ENCODE measurements around the gene HSPA8.

Gene HSPA8

DNA sequence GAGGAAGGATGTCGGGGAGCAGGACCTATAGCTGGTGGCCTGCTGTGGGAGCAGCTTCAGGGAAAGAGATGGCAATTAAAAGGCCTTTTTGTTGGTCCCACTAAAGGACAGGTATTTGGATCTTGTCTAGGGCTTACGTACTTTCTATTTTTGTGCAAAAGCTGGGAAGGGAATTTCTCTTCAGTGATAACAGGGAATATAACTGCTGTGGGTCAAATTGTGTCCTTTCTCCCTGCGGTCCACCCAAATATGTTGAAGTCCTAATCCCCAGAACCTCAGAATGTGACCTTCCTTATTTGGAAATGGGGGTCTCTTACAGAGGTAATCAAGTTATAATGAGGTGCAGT is 14.0 kb downstream of the HSPA8 start:
- no peak for DNase-seq
- no peak overlapping the region for H2AK5ac ChIP-seq (ENCODE audit: low read length, severe bottlenecking)
- H3K36me3 ChIP-seq (ENCODE audit: control insufficient read depth in 1 of 2, insufficient read depth in 2 of 2, low read depth in 1 of 2, low read length in 2 of 2): peaks cover 0 to 2% of the 10 kb centered on the region in 2 experiments
- no peak overlapping the region for H4K91ac ChIP-seq (ENCODE audit: low read length)
- H3K23ac ChIP-seq (ENCODE audit: low read length in 2 of 2): no peak overlapping the region
- no peak overlapping the region for H2BK12ac ChIP-seq (ENCODE audit: low read length in 2 of 2)
- H2BK15ac ChIP-seq (ENCODE audit: low read depth, poor library complexity, severe bottlenecking): no peak overlapping the region
- no peak overlapping the region for H3K9ac ChIP-seq (ENCODE audit: low read length)
- no peak overlapping the region for H2AFZ ChIP-seq (ENCODE audit: low read depth, low read length)
- no peaks in the 10 kb centered on the region for H3K27me3 ChIP-seq (ENCODE audit: control insufficient read depth in 1 of 2, insufficient read depth in 1 of 2, low read length in 2 of 2)
- H2BK5ac ChIP-seq (ENCODE audit: low read depth, low read length, poor library complexity, severe bottlenecking): no peak overlapping the region
- no peak overlapping the region for H3K18ac ChIP-seq (ENCODE audit: low read depth in 1 of 2, low read length in 2 of 2)
- H3K14ac ChIP-seq (ENCODE audit: low read length in 2 of 2): no peak overlapping the region
- no peak overlapping the region for H2BK120ac ChIP-seq (ENCODE audit: low read depth, low read length)
- no peak overlapping the region for H3K4me2 ChIP-seq (ENCODE audit: low read length, poor library complexity, severe bottlenecking)
- no peaks in the 10 kb centered on the region for H3K79me1 ChIP-seq (replicated peaks; ENCODE audit: low read length, poor library complexity, severe bottlenecking)
- H3K4ac ChIP-seq (ENCODE audit: low read depth in 1 of 2, low read length in 2 of 2): no peak overlapping the region
- 97% methylated on average over 3 of the region's 3 CpGs for WGBS
- no peak overlapping the region for H3K27ac ChIP-seq (ENCODE audit: low read length, poor library complexity, severe bottlenecking)
- no peaks in the 10 kb centered on the region for H3K4me1 ChIP-seq (ENCODE audit: control insufficient read depth, insufficient read depth, low read depth, low read length)
- H3K9me3 ChIP-seq (ENCODE audit: control insufficient read depth, low read length): no peaks in the 10 kb centered on the region
- no peak overlapping the region for H4K8ac ChIP-seq (ENCODE audit: low read length)
- no peak overlapping the region for H3K4me3 ChIP-seq (ENCODE audit: insufficient read depth in 1 of 2, low read depth in 1 of 2, low read length in 2 of 2)

DNA sequence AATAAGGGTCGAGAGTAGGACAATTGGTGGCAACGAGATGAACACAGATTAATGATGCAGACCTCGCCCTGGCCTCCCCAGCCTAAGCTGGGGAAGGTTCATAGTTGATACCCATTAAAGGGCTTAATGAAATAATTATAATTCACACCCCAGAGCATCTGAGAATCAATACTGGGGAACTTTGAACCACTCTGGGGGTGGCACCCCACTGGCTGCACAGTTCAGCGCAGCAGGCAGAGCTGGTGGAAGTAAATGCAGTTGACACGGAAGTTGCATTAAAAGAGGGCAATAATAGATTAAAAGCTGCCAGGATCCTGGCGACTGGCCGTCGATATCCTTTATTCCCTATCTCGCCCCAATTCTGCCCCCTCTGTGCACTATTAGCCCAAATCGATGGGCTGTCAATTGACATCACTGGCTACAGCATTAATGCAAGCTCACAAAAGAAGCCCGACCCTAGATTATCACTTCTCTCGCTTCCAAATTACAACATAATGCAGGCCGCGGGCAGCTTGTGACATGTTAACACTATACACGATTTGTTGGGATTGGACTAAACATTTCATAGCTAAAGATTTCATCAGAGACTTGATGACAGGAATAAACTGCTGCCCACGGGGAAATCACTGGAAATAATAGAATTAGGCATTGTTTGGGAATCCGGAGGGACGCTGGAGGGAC is 14.5 kb downstream of the HSPA8 start:
- H3K9ac ChIP-seq (ENCODE audit: low read length): no peak overlapping the region
- H2BK120ac ChIP-seq (ENCODE audit: low read depth, low read length): no peak overlapping the region
- no peak overlapping the region for H3K14ac ChIP-seq (ENCODE audit: low read length in 2 of 2)
- no peaks in the 10 kb centered on the region for H3K4me1 ChIP-seq (ENCODE audit: control insufficient read depth, insufficient read depth, low read depth, low read length)
- no peaks in the 10 kb centered on the region for H3K27me3 ChIP-seq (ENCODE audit: control insufficient read depth in 1 of 2, insufficient read depth in 1 of 2, low read length in 2 of 2)
- no peak overlapping the region for H4K8ac ChIP-seq (ENCODE audit: low read length)
- no peak overlapping the region for H2BK12ac ChIP-seq (ENCODE audit: low read length in 2 of 2)
- H3K9me3 ChIP-seq (ENCODE audit: control insufficient read depth, low read length): no peaks in the 10 kb centered on the region
- no peak overlapping the region for H3K27ac ChIP-seq (ENCODE audit: low read length, poor library complexity, severe bottlenecking)
- no peak overlapping the region for H2BK15ac ChIP-seq (ENCODE audit: low read depth, poor library complexity, severe bottlenecking)
- no peak overlapping the region for H4K91ac ChIP-seq (ENCODE audit: low read length)
- H3K4me2 ChIP-seq (ENCODE audit: low read length, poor library complexity, severe bottlenecking): no peak overlapping the region
- H2AFZ ChIP-seq (ENCODE audit: low read depth, low read length): no peak overlapping the region
- H3K4me3 ChIP-seq (ENCODE audit: insufficient read depth in 1 of 2, low read depth in 1 of 2, low read length in 2 of 2): no peak overlapping the region
- no peak overlapping the region for H3K4ac ChIP-seq (ENCODE audit: low read depth in 1 of 2, low read length in 2 of 2)
- H2AK5ac ChIP-seq (ENCODE audit: low read length, severe bottlenecking): no peak overlapping the region
- WGBS: 95% methylated on average over 15 of the region's 18 CpGs
- no peak overlapping the region for H3K23ac ChIP-seq (ENCODE audit: low read length in 2 of 2)
- peaks cover 0 to 2% of the 10 kb centered on the region in 2 experiments for H3K36me3 ChIP-seq (ENCODE audit: control insufficient read depth in 1 of 2, insufficient read depth in 2 of 2, low read depth in 1 of 2, low read length in 2 of 2)
- H2BK5ac ChIP-seq (ENCODE audit: low read depth, low read length, poor library complexity, severe bottlenecking): no peak overlapping the region
- no peak for DNase-seq
- no peaks in the 10 kb centered on the region for H3K79me1 ChIP-seq (replicated peaks; ENCODE audit: low read length, poor library complexity, severe bottlenecking)
- H3K18ac ChIP-seq (ENCODE audit: low read depth in 1 of 2, low read length in 2 of 2): no peak overlapping the region

DNA sequence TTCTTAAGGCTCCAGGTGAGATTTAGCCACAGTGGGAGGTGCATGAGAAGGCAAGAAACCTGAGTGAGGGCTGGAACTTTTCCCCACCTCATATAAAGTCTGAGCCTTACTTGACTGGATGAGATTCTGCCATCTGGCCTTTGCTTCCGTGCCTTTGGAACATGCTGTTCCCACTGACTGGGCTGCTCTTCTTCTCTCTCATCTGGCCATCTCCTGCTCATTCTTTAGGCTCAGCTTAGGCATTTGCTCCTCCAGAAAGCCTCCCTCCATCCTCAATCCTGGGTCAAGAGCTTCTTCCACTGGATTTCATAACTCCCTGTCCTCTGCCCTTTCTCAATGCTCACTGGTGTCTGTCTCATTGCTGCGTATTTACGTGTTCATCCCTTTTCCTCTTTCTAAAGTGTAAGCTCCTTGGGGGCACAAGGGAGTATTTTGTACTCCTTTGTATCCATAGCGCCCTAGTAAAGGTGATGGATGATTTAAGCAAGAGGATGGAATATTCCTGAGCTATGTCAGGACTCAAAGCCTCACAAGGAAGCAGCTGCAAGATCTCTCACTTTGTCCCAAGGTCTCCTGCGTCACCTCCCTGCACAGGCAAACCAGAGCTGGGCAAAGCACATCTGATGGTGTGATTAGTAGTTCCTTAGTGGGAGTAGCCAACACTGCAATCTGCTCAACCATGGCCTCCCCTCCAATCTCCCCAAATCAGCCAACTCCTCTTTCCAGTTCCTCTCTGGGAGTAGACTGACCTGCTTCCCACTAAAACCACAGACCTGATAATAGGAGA is 15.3 kb downstream of the HSPA8 start:
- Histone ChIP-seq H3K27ac (ENCODE audit: low read length, poor library complexity, severe bottlenecking) (no peak overlapping the region), H3K4me1 (ENCODE audit: control insufficient read depth, insufficient read depth, low read depth, low read length) (no peaks in the 10 kb centered on the region), H3K9me3 (ENCODE audit: control insufficient read depth, low read length) (no peaks in the 10 kb centered on the region), H3K9ac (ENCODE audit: low read length) (no peak overlapping the region), H2BK120ac (ENCODE audit: low read depth, low read length) (no peak overlapping the region), H2BK5ac (ENCODE audit: low read depth, low read length, poor library complexity, severe bottlenecking) (no peak overlapping the region), H3K14ac (ENCODE audit: low read length in 2 of 2) (no peak overlapping the region), H3K27me3 (ENCODE audit: control insufficient read depth in 1 of 2, insufficient read depth in 1 of 2, low read length in 2 of 2) (no peaks in the 10 kb centered on the region), H2BK15ac (ENCODE audit: low read depth, poor library complexity, severe bottlenecking) (no peak overlapping the region), H3K36me3 (ENCODE audit: control insufficient read depth in 1 of 2, insufficient read depth in 2 of 2, low read depth in 1 of 2, low read length in 2 of 2) (peaks cover 0 to 2% of the 10 kb centered on the region in 2 experiments), H2AK5ac (ENCODE audit: low read length, severe bottlenecking) (no peak overlapping the region), H3K18ac (ENCODE audit: low read depth in 1 of 2, low read length in 2 of 2) (no peak overlapping the region), H4K91ac (ENCODE audit: low read length) (no peak overlapping the region), H3K23ac (ENCODE audit: low read length in 2 of 2) (no peak overlapping the region), H4K8ac (ENCODE audit: low read length) (no peak overlapping the region), H2AFZ (ENCODE audit: low read depth, low read length) (no peak overlapping the region), H3K79me1 (replicated peaks; ENCODE audit: low read length, poor library complexity, severe bottlenecking) (no peaks in the 10 kb centered on the region), H3K4ac (ENCODE audit: low read depth in 1 of 2, low read length in 2 of 2) (no peak overlapping the region), H2BK12ac (ENCODE audit: low read length in 2 of 2) (no peak overlapping the region), H3K4me2 (ENCODE audit: low read length, poor library complexity, severe bottlenecking) (no peak overlapping the region), H3K4me3 (ENCODE audit: insufficient read depth in 1 of 2, low read depth in 1 of 2, low read length in 2 of 2) (no peak overlapping the region)
- 95% methylated on average over 4 of the region's 5 CpGs for WGBS
- DNase-seq: no peak

DNA sequence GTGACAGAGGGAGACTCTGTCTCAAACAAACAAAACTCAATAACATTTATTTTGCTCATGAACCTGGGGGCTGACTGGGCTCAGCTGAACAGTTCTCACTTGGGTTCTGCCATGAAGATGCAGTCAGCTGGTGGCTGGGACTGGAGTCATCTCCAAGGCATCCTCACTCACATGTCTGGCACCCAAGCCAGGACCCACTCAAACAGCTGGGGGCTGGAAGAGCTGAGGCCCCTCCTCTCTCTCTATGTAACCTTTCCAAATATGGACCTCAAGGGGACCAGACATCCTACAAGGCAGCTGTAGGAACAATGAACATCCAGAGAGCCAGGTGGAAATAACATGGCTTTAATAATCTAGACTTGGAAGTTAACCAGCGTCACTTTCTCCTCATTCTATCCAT is 16.8 kb downstream of the HSPA8 start:
- DNase-seq: no peak

More for the DNA sequence above, 16.8 kb downstream of the HSPA8 start:
- H3K79me1 ChIP-seq (replicated peaks; ENCODE audit: low read length, poor library complexity, severe bottlenecking): no peaks in the 10 kb centered on the region
- no peak overlapping the region for H2BK15ac ChIP-seq (ENCODE audit: low read depth, poor library complexity, severe bottlenecking)
- H3K36me3 ChIP-seq (ENCODE audit: control insufficient read depth in 1 of 2, insufficient read depth in 2 of 2, low read depth in 1 of 2, low read length in 2 of 2): no peaks in the 10 kb centered on the region
- no peak overlapping the region for H2BK5ac ChIP-seq (ENCODE audit: low read depth, low read length, poor library complexity, severe bottlenecking)
- no peak overlapping the region for H3K9ac ChIP-seq (ENCODE audit: low read length)
- no peak overlapping the region for H2AFZ ChIP-seq (ENCODE audit: low read depth, low read length)
- H3K27ac ChIP-seq (ENCODE audit: low read length, poor library complexity, severe bottlenecking): no peak overlapping the region
- no peaks in the 10 kb centered on the region for H3K9me3 ChIP-seq (ENCODE audit: control insufficient read depth, low read length)
- no peak overlapping the region for H3K14ac ChIP-seq (ENCODE audit: low read length in 2 of 2)
- no peak overlapping the region for H4K91ac ChIP-seq (ENCODE audit: low read length)
- no peak overlapping the region for H2BK120ac ChIP-seq (ENCODE audit: low read depth, low read length)
- no peak overlapping the region for H3K23ac ChIP-seq (ENCODE audit: low read length in 2 of 2)
- H3K27me3 ChIP-seq (ENCODE audit: control insufficient read depth in 1 of 2, insufficient read depth in 1 of 2, low read length in 2 of 2): no peaks in the 10 kb centered on the region
- no peak overlapping the region for H2AK5ac ChIP-seq (ENCODE audit: low read length, severe bottlenecking)
- WGBS: 100% methylated on average over 1 of the region's 1 CpG
- H3K4me3 ChIP-seq (ENCODE audit: insufficient read depth in 1 of 2, low read depth in 1 of 2, low read length in 2 of 2): no peak overlapping the region
- H3K4me2 ChIP-seq (ENCODE audit: low read length, poor library complexity, severe bottlenecking): no peak overlapping the region
- peaks cover 2% of the 10 kb centered on the region for H3K4me1 ChIP-seq (ENCODE audit: control insufficient read depth, insufficient read depth, low read depth, low read length)
- no peak overlapping the region for H3K4ac ChIP-seq (ENCODE audit: low read depth in 1 of 2, low read length in 2 of 2)
- H3K18ac ChIP-seq (ENCODE audit: low read depth in 1 of 2, low read length in 2 of 2): no peak overlapping the region
- no peak overlapping the region for H4K8ac ChIP-seq (ENCODE audit: low read length)
- H2BK12ac ChIP-seq (ENCODE audit: low read length in 2 of 2): no peak overlapping the region
